HFF-Myc (cell line): ENCODE data around the gene TTC39B.

Experiments
- DNase-seq: peaks from one replicate; pipeline ENCODE4 v3.0.0-alpha.2; 2011; ENCODE audit warnings: low read depth; ENCODE audit errors: extremely low read depth
- H3K4me3 ChIP-seq: replicated peaks from 2 replicates; pipeline ENCODE4 v1.5.1; 2011; ENCODE audit warnings: low read depth, mild to moderate bottlenecking, control low read depth, low read length
- CTCF ChIP-seq: IDR thresholded peaks from 2 replicates; pipeline ENCODE4 v1.5.1; 2012; ENCODE audit warnings: mild to moderate bottlenecking, low read depth, low read length, control low read depth; ENCODE audit errors: missing control alignments

Gene TTC39B

GRCh38 chr9:15155323-15155722 is 151.7 kb downstream of the TTC39B start:
- H3K4me3 ChIP-seq: no peak overlapping the region
- DNase-seq: no peak
- no peak for TF ChIP-seq CTCF

GRCh38 chr9:15154677-15155076 is 152.3 kb downstream of the TTC39B start:
- TF ChIP-seq CTCF: no peak
- DNase-seq: no peak
- H3K4me3 ChIP-seq: no peak overlapping the region

GRCh38 chr9:15153961-15154360 is 153.1 kb downstream of the TTC39B start:
- TF ChIP-seq CTCF: no peak
- no peak for DNase-seq
- H3K4me3 ChIP-seq: no peak overlapping the region

GRCh38 chr9:15150939-15151338 is 156.1 kb downstream of the TTC39B start:
- TF ChIP-seq CTCF: no peak
- DNase-seq: no peak
- no peak overlapping the region for H3K4me3 ChIP-seq

- no peak overlapping the region for H3K4me3 ChIP-seq
- no peak for TF ChIP-seq CTCF
- DNase-seq: no peak
These were observed 157.6 kb downstream of the TTC39B start for GRCh38 chr9:15149450-15149849.

- no peak overlapping the region for H3K4me3 ChIP-seq
- DNase-seq: no peak
- no peak for TF ChIP-seq CTCF
These were observed 160.7 kb downstream of the TTC39B start for GRCh38 chr9:15146268-15146700.

- H3K4me3 ChIP-seq: no peak overlapping the region
- TF ChIP-seq CTCF: no peak
- no peak for DNase-seq
These were observed 162.4 kb downstream of the TTC39B start for GRCh38 chr9:15144622-15145061.
